Stimulated activated naive CD4-positive, alpha-beta T cell (primary cell): ENCODE measurements around the gene PRKCE.

ENCODE experiments used
- DNase-seq, 6 experiments: peaks; one replicate each; lab custom pipeline; 2025; lab: John Stamatoyannopoulos, UW

PRKCE gene

GRCh38 chr2:45809205-45809604 lies 157.7 kb downstream of the PRKCE start:
- DNase-seq, result no peak

- DNase-seq, result no peak
Observed at GRCh38 chr2:45812011-45812500, 160.6 kb downstream of the PRKCE start.

GRCh38 chr2:45813003-45813941 lies 161.8 kb downstream of the PRKCE start:
- DNase-seq, result no peak

GRCh38 chr2:45814488-45814887 lies 163.0 kb downstream of the PRKCE start:
- no peak for DNase-seq

- no peak for DNase-seq
Observed at GRCh38 chr2:45814951-45815621, 163.6 kb downstream of the PRKCE start.

GRCh38 chr2:45816272-45816671 lies 164.8 kb downstream of the PRKCE start:
- DNase-seq, result no peak

- no peak for DNase-seq
Observed at GRCh38 chr2:45818591-45818990, 167.1 kb downstream of the PRKCE start.

GRCh38 chr2:45820048-45820447 lies 168.6 kb downstream of the PRKCE start:
- DNase-seq, result no peak

GRCh38 chr2:45821558-45822271 lies 170.2 kb downstream of the PRKCE start:
- DNase-seq, result no peak

- no peak for DNase-seq
Observed at GRCh38 chr2:45822272-45822630, 170.8 kb downstream of the PRKCE start.

GRCh38 chr2:45823723-45824206 lies 172.3 kb downstream of the PRKCE start:
- no peak for DNase-seq

GRCh38 chr2:45825001-45825651 lies 173.7 kb downstream of the PRKCE start:
- peak in 2 of 6 experiments; percentile 14 to 16 for DNase-seq

- DNase-seq, result no peak
Observed at GRCh38 chr2:45826460-45826859, 175.0 kb downstream of the PRKCE start.

GRCh38 chr2:45826884-45827635 lies 175.6 kb downstream of the PRKCE start:
- no peak for DNase-seq

GRCh38 chr2:45830322-45830721 lies 178.8 kb downstream of the PRKCE start:
- DNase-seq, result no peak

GRCh38 chr2:45833301-45833967 lies 182.0 kb downstream of the PRKCE start:
- DNase-seq, result no peak

GRCh38 chr2:45833968-45834344 lies 182.5 kb downstream of the PRKCE start:
- no peak for DNase-seq

- DNase-seq, result no peak
Observed at GRCh38 chr2:45834372-45834771, 182.9 kb downstream of the PRKCE start.

GRCh38 chr2:45834858-45835257 lies 183.4 kb downstream of the PRKCE start:
- no peak for DNase-seq

GRCh38 chr2:45836316-45836715 lies 184.8 kb downstream of the PRKCE start:
- DNase-seq, result no peak

GRCh38 chr2:45836740-45837139 lies 185.3 kb downstream of the PRKCE start:
- no peak for DNase-seq
